ENCODE measurements around the gene E2F6. TPM values are rescaled to one million over a fixed set of nuclear protein-coding genes. Genes with fewer than 3 reads are reported as not detected.

The E2F6 gene
- total and polyA plus RNA-seq, 2 of the 8 experiments (the other 6 are each of a cell fraction or from before 2014, with no cell fraction given), result 8.3 to 14.9 TPM

- Histone ChIP-seq H3K9me3 (ENCODE audit: insufficient read depth in 2 of 2, low read depth in 1 of 2, low read length in 1 of 2) (0 out of 4 replicates have a peak, but pooled peaks cover 0 to 8% of the 10 kb centered on the region in 2 experiments), H3K79me2 (ENCODE audit: control insufficient read depth in 1 of 2, insufficient read depth in 2 of 2, low read length in 2 of 2) (peaks cover 3 to 56% of the 10 kb centered on the region in 2 experiments; a peak in 3 of 4 replicates), H3K14ac (ENCODE audit: insufficient read length) (no peak overlapping the region), H2BK20ac (ENCODE audit: low read length) (no peak overlapping the region), H3K23ac (ENCODE audit: insufficient read length) (no peak overlapping the region), H4K5ac (ENCODE audit: insufficient read length, low read depth, low read length) (no peak overlapping the region), H3K18ac (ENCODE audit: extremely low read depth, low read length) (no peak overlapping the region), H4K8ac (ENCODE audit: extremely low read depth, insufficient read depth, low read length) (no peak overlapping the region), H3K4me1 (replicated peaks in 1 of 4; ENCODE audit: control insufficient read depth in 3 of 4, insufficient read depth in 4 of 4, low read length in 3 of 4) (peaks cover 5 to 18% (median 10%) of the 10 kb centered on the region in 4 experiments), H2BK15ac (ENCODE audit: low read length) (no peak overlapping the region), H3K27me3 (replicated peaks in 1 of 4; ENCODE audit: control insufficient read depth in 3 of 4, extremely low read depth in 1 of 4, insufficient read depth in 3 of 4, low read length in 3 of 4) (no peaks in the 10 kb centered on the region), H2BK5ac (ENCODE audit: low read depth, low read length) (peak overlapping the region; percentile 60; the same call in 1 of the 2 replicates), H3K56ac (replicated peaks; ENCODE audit: insufficient read length, low read depth, low read length) (no peak overlapping the region), H4K91ac (replicated peaks; ENCODE audit: insufficient read length, low read length) (no peak overlapping the region), H2AFZ (ENCODE audit: low read length) (no peak overlapping the region), H3K36me3 (ENCODE audit: control insufficient read depth in 2 of 4, insufficient read depth in 4 of 4, low read length in 3 of 4) (no peaks in the 10 kb centered on the region), H2BK120ac (replicated peaks; ENCODE audit: low read depth, low read length) (no peak overlapping the region), H3K4me2 (ENCODE audit: insufficient read depth in 1 of 2, low read depth in 2 of 2, low read length in 2 of 2) (no peak overlapping the region), H3K27ac (ENCODE audit: low read depth, low read length) (no peak overlapping the region), H2AK5ac (ENCODE audit: low read depth, low read length) (no peak overlapping the region), H3K4me3 (ENCODE audit: extremely low read depth in 1 of 4, insufficient read depth in 2 of 4, low read depth in 3 of 4, low read length in 4 of 4) (no peak overlapping the region), H3K79me1 (ENCODE audit: low read depth, low read length) (peaks cover 8% of the 10 kb centered on the region), H3K23me2 (ENCODE audit: low read depth, low read length) (no peaks in the 10 kb centered on the region), H3K4ac (replicated peaks; ENCODE audit: insufficient read length, low read depth, low read length) (no peak overlapping the region), H4K20me1 (replicated peaks in 1 of 2; ENCODE audit: control insufficient read depth in 1 of 2, insufficient read depth in 2 of 2, low read length in 2 of 2) (peaks cover 0 to 11% of the 10 kb centered on the region in 2 experiments), H2BK12ac (ENCODE audit: low read depth, low read length) (no peak overlapping the region), H3K9ac (replicated peaks in 1 of 4; ENCODE audit: extremely low read depth in 1 of 4, low read depth in 3 of 4, low read length in 3 of 4) (no peak overlapping the region)
- CTCF ChIA-PET (ENCODE audit: partially characterized antibody), result interaction anchor here (0.6 to 6.4 kb wide), 10 partner anchors 13 to 88 kb away, joined by 3 to 31 read pairs (median 4); partner anchors contain the start of gene GREB1
- WGBS, 2 experiments (ENCODE audit: extremely low coverage in 1 of 2, insufficient coverage in 1 of 2, insufficient read length in 1 of 2, insufficient replicate concordance in 2 of 2, low coverage in 1 of 2, low lambda C conversion rate in 2 of 2, missing lambda C conversion rate in 1 of 2), result 62% methylated on average over 4 of the region's 4 CpGs; no CpG with 5 or more reads in 1 of the 2 experiments
- FAIRE-seq, result peak; percentile 68
- DNase-seq (ENCODE audit: low read depth in 1 of 2, low spot score in 2 of 2), result no peak
- POLR2A ChIA-PET (ENCODE audit: partially characterized antibody), result no interaction called here
- TF ChIP-seq RAD21 (IDR thresholded peaks at IDR 0.05 in 1 of 2, conservative IDR thresholded peaks at IDR 0.05 in 1 of 2; ENCODE audit: low read depth in 2 of 2, low read length in 2 of 2), result no peak
- no peak for TF ChIP-seq SIN3A (conservative IDR thresholded peaks at IDR 0.05 in 1 of 2, IDR thresholded peaks at IDR 0.05 in 1 of 2; ENCODE audit: low read depth in 1 of 2, low read length in 2 of 2)
- TF ChIP-seq KDM4A (IDR thresholded peaks at IDR 0.05; ENCODE audit: low read depth, low read length, severe bottlenecking), result no peak
- TF ChIP-seq SP4 (IDR thresholded peaks at IDR 0.05; ENCODE audit: low read length), result no peak
- TF ChIP-seq ASH2L (IDR thresholded peaks at IDR 0.05; ENCODE audit: low read length), result no peak
- TF ChIP-seq RXRA (IDR thresholded peaks at IDR 0.05; ENCODE audit: insufficient read depth, low read depth, low read length), result no peak
- no peak for TF ChIP-seq ATF2 (IDR thresholded peaks at IDR 0.05; ENCODE audit: low read length)
- TF ChIP-seq BACH1 (IDR thresholded peaks at IDR 0.05; ENCODE audit: low read length), result no peak
- TF ChIP-seq SIX5 (IDR thresholded peaks at IDR 0.05; ENCODE audit: low read depth, low read length), result no peak
- no peak for TF ChIP-seq HDAC2 (IDR thresholded peaks at IDR 0.05; ENCODE audit: borderline replicate concordance in 1 of 2, low read depth in 2 of 2, low read length in 2 of 2)
Measured at GRCh38 chr2:11499081-11499743, 33.3 kb upstream of the E2F6 start.

All from H1 (cell line).